ENCODE data around the gene MBTPS1. TPM values are rescaled to one million over a fixed set of nuclear protein-coding genes. Genes with fewer than 3 reads are reported as not detected.

Gene MBTPS1
- total and polyA plus RNA-seq, 4 donors = 21.1 to 65.0 (median 30.8) TPM

DNA sequence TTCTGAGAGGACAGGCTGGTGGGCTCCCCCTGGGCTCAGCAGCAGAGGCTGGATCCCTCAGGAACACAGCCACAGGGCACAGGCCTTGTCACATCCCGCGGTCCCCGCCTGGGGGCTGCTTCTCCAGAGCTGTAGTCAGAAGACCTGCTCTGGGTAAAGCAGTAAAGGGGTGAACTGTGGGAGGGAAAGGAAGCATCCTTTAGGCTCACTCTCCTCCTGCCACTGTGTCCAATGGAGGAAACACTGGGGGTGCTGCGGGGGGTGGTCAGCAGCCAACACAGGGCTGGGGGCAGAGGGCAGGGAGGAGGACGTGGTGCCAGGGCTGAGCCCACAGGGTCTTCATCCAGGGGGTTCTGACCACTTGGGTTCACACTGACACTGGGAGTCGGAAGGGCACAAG, 69.1 kb downstream of the MBTPS1 start:
- H3K27ac ChIP-seq (ENCODE audit: low read depth in 1 of 2, low read length in 2 of 2) = no peak overlapping the region
- TF ChIP-seq CTCF (IDR thresholded peaks at IDR 0.05; ENCODE audit: low read depth, low read length, missing input control) (no peak), SP1 (IDR thresholded peaks at IDR 0.05) (no peak), ZBTB33 (IDR thresholded peaks at IDR 0.05) (no peak), EGR1 (IDR thresholded peaks at IDR 0.05; ENCODE audit: low read depth in 2 of 2) (no peak), HNF4G (IDR thresholded peaks at IDR 0.05) (no peak), GABPA (IDR thresholded peaks at IDR 0.05 in 1 of 2, conservative IDR thresholded peaks at IDR 0.05 in 1 of 2) (no peak), RAD21 (IDR thresholded peaks at IDR 0.05) (no peak), MAX (IDR thresholded peaks at IDR 0.05) (no peak), YY1 (IDR thresholded peaks at IDR 0.05) (no peak), RXRA (IDR thresholded peaks at IDR 0.05) (no peak), NR2F2 (IDR thresholded peaks at IDR 0.05) (no peak), FOXA1 (IDR thresholded peaks at IDR 0.05) (no peak)
- DNase-seq (ENCODE audit: low spot score) = no peak
- H3K4me1 ChIP-seq (ENCODE audit: control insufficient read depth in 4 of 4, insufficient read depth in 4 of 4, low read length in 3 of 4) = no peaks in the 10 kb centered on the region
- H3K9ac ChIP-seq (ENCODE audit: low read depth in 1 of 2, low read length in 2 of 2) = no peak overlapping the region
- 96% methylated on average over 6 of the region's 6 CpGs for WGBS
- no peak overlapping the region for H3K4me3 ChIP-seq (ENCODE audit: low read depth in 1 of 3, low read length in 3 of 3)
- no peaks in the 10 kb centered on the region for H3K27me3 ChIP-seq (ENCODE audit: control insufficient read depth in 4 of 4, insufficient read depth in 4 of 4, low read length in 3 of 4)
- no peaks in the 10 kb centered on the region for H3K9me3 ChIP-seq (ENCODE audit: control insufficient read depth in 4 of 4, low read length in 3 of 4)
- H3K36me3 ChIP-seq (ENCODE audit: control insufficient read depth in 4 of 4, insufficient read depth in 3 of 4, low read depth in 1 of 4, low read length in 3 of 4) = peaks cover 1 to 17% (median 6%) of the 10 kb centered on the region in 4 donors

- H3K27ac ChIP-seq (ENCODE audit: low read depth in 1 of 2, low read length in 2 of 2) = no peak overlapping the region
- H3K4me3 ChIP-seq (ENCODE audit: low read depth in 1 of 3, low read length in 3 of 3) = no peak overlapping the region
- H3K36me3 ChIP-seq (ENCODE audit: control insufficient read depth in 4 of 4, insufficient read depth in 3 of 4, low read depth in 1 of 4, low read length in 3 of 4) = peaks cover 1 to 13% (median 3%) of the 10 kb centered on the region in 4 donors
- no peak for TF ChIP-seq SP1 (IDR thresholded peaks at IDR 0.05)
- no peak for TF ChIP-seq RXRA (IDR thresholded peaks at IDR 0.05)
- TF ChIP-seq RAD21 (IDR thresholded peaks at IDR 0.05) = no peak
- TF ChIP-seq ZBTB33 (IDR thresholded peaks at IDR 0.05) = no peak
- no peak for TF ChIP-seq CTCF (IDR thresholded peaks at IDR 0.05; ENCODE audit: low read depth, low read length, missing input control)
- no peak for TF ChIP-seq HNF4G (IDR thresholded peaks at IDR 0.05)
- no peak for TF ChIP-seq ATF3 (IDR thresholded peaks at IDR 0.05)
- TF ChIP-seq FOXA2 (IDR thresholded peaks at IDR 0.05) = no peak
- TF ChIP-seq YY1 (IDR thresholded peaks at IDR 0.05) = no peak
- TF ChIP-seq FOXA1 (IDR thresholded peaks at IDR 0.05) = no peak
- no peak for TF ChIP-seq HNF4A (conservative IDR thresholded peaks at IDR 0.05)
- DNase-seq (ENCODE audit: low spot score) = no peak
- no peaks in the 10 kb centered on the region for H3K27me3 ChIP-seq (ENCODE audit: control insufficient read depth in 4 of 4, insufficient read depth in 4 of 4, low read length in 3 of 4)
- no peaks in the 10 kb centered on the region for H3K4me1 ChIP-seq (ENCODE audit: control insufficient read depth in 4 of 4, insufficient read depth in 4 of 4, low read length in 3 of 4)
- H3K9ac ChIP-seq (ENCODE audit: low read depth in 1 of 2, low read length in 2 of 2) = no peak overlapping the region
- no peaks in the 10 kb centered on the region for H3K9me3 ChIP-seq (ENCODE audit: control insufficient read depth in 4 of 4, low read length in 3 of 4)
- 88% methylated on average over 6 of the region's 6 CpGs for WGBS
Measured at GRCh38 chr16:84047206-84047605, 69.5 kb downstream of the MBTPS1 start.

Data from liver (tissue), 9 donors.